K562 (cell line): Measurements from ENCODE around the gene ENOSF1. TPM values are rescaled to one million over a fixed set of nuclear protein-coding genes. Genes with fewer than 3 reads are reported as not detected.

Experiments
- ARID3A ChIP-seq: IDR thresholded peaks from 2 replicates; pipeline ENCODE4 v1.6.1; 2012; ENCODE audit warnings: low read depth, low read length, improper control_type of control experiment, borderline replicate concordance
- CTCFL ChIP-seq: IDR thresholded peaks from 2 replicates; pipeline ENCODE4 v1.6.1; 2011; ENCODE audit warnings: borderline replicate concordance, low read depth, mild to moderate bottlenecking, moderate library complexity, low read length; ENCODE audit not compliant: insufficient read depth, poor library complexity, severe bottlenecking
- DACH1 ChIP-seq: fragments of 450-650 bp; IDR thresholded peaks from 2 replicates; pipeline ENCODE4 v1.6.1; 2018; ENCODE audit not compliant: partially characterized antibody
- HMG20A ChIP-seq: fragments of 450-650 bp; formaldehyde crosslinking; conservative IDR thresholded peaks from 2 replicates; pipeline ENCODE4 v1.4.0; 2020; ENCODE audit warnings: mild to moderate bottlenecking, mixed read lengths
- HMG20B ChIP-seq: fragments of 250-450 bp; sonication (Bioruptor Pico); IDR thresholded peaks from 2 replicates; pipeline ENCODE4 v1.5.0; 2021; ENCODE audit warnings: mild to moderate bottlenecking
- IRF2 ChIP-seq: sonication (generic); formaldehyde crosslinking; IDR thresholded peaks from 2 replicates; pipeline ENCODE4 v1.8.1; 2022; ENCODE audit warnings: mild to moderate bottlenecking, missing genetic modification reagents
- KDM1A ChIP-seq, 2 experiments: fragments of 450-650 bp; IDR thresholded peaks; 2 replicates each; pipeline ENCODE4 v1.6.1; 2016; ENCODE audit warnings: mild to moderate bottlenecking in 2 of 2
- KDM5B ChIP-seq: fragments of 200-600 bp; sonication (generic); IDR thresholded peaks from 2 replicates; pipeline ENCODE4 v1.6.1; 2012; ENCODE audit warnings: low read depth, mild to moderate bottlenecking, moderate library complexity, low read length, control low read depth, inconsistent platforms; ENCODE audit not compliant: insufficient replicate concordance
- MITF ChIP-seq: IDR thresholded peaks from 2 replicates; pipeline ENCODE4 v1.6.1; 2014; ENCODE audit warnings: antibody characterized with exemption
- MYC ChIP-seq, 2 experiments: fragments of 250-450 bp in 1 of 2; sonication (Bioruptor Pico) in 1 of 2; IDR thresholded peaks; 2 replicates each; pipeline versions ENCODE4 v1.5.1 to v1.6.1; 2012 to 2021; ENCODE audit warnings: low read depth in 2 of 2, borderline replicate concordance in 1 of 2, improper control_type of control experiment in 1 of 2, low read length in 1 of 2, mild to moderate bottlenecking in 1 of 2, moderate library complexity in 1 of 2
- POLR2G ChIP-seq: fragments of 200-400 bp; formaldehyde crosslinking; IDR thresholded peaks from 2 replicates; pipeline ENCODE4 v1.6.1; 2017; ENCODE audit warnings: low read depth, mild to moderate bottlenecking, antibody characterized with exemption, low read length, moderate library complexity
- RBBP5 ChIP-seq: fragments of 200-600 bp; sonication (generic); IDR thresholded peaks from 2 replicates; pipeline ENCODE4 v1.6.1; 2012; ENCODE audit warnings: borderline replicate concordance, mild to moderate bottlenecking, low read length, control low read depth, inconsistent platforms; ENCODE audit not compliant: insufficient read depth, poor library complexity, severe bottlenecking
- SRSF1 ChIP-seq: fragments of 200-400 bp; formaldehyde crosslinking; IDR thresholded peaks from 2 replicates; pipeline ENCODE4 v1.6.1; 2017; ENCODE audit warnings: mild to moderate bottlenecking, low read depth, low read length, moderate library complexity
- TEAD2 ChIP-seq: fragments of 450-650 bp; IDR thresholded peaks from 2 replicates; pipeline ENCODE4 v1.6.1; 2016; ENCODE audit warnings: missing genetic modification characterization, control low read depth, missing compliant biosample characterization
- XRCC3 ChIP-seq: fragments of 450-650 bp; IDR thresholded peaks from 2 replicates; pipeline ENCODE4 v1.6.1; 2017; ENCODE audit warnings: mild to moderate bottlenecking, moderate library complexity
- ZFP36 ChIP-seq: fragments of 150-350 bp; IDR thresholded peaks from 2 replicates; pipeline ENCODE4 v1.6.1; 2018; ENCODE audit warnings: low read length, low read depth; ENCODE audit not compliant: partially characterized antibody
- ZFP91 ChIP-seq: sonication (generic); formaldehyde crosslinking; IDR thresholded peaks from 2 replicates; pipeline ENCODE4 v1.8.0; 2022; ENCODE audit warnings: mild to moderate bottlenecking, missing genetic modification reagents
- ZKSCAN3 ChIP-seq: fragments of 250-450 bp; sonication (Bioruptor Pico); IDR thresholded peaks from 2 replicates; pipeline ENCODE4 v1.4.0; 2020
- ZNF282 ChIP-seq: sonication (generic); formaldehyde crosslinking; IDR thresholded peaks from 2 replicates; pipeline ENCODE4 v1.8.1; 2023; ENCODE audit warnings: missing genetic modification reagents
- ZNF384 ChIP-seq: IDR thresholded peaks from 2 replicates; pipeline ENCODE4 v1.6.1; 2012; ENCODE audit warnings: low read depth, low read length, improper control_type of control experiment
- ZNF431 ChIP-seq: sonication (generic); formaldehyde crosslinking; IDR thresholded peaks from 2 replicates; pipeline ENCODE4 v1.8.0; 2022; ENCODE audit warnings: mild to moderate bottlenecking, missing genetic modification reagents
- polyA plus RNA-seq, 8 experiments: library from polyadenylated mRNA; depleted of rRNA in 4 of 8; stranded (reverse) in 5 of 8; unstranded in 3 of 8; fragments of >200 nt; fragmentation: Nextera tagmentation in 2 of 8; fragmentation: Illumina TruSeq in 1 of 8; extraction: Ambion mirVana in 2 of 8; extraction: Trizol in 1 of 8; gene quantifications; 2 replicates each; pipeline versions ENCODE4 v1.2.1 to v1.2.3, GENCODE V29; 2011 to 2014; ENCODE audit warnings: inconsistent platforms in 1 of 8, missing spikeins in 1 of 8
- total RNA-seq, 7 experiments: library from RNA; depleted of rRNA in 6 of 7; stranded (reverse); fragments of >200 nt in 6 of 7; fragmentation: Illumina TruSeq in 2 of 7; extraction: Trizol in 2 of 7; gene quantifications; 2 replicates each; pipeline versions ENCODE4 v1.2.1 to v1.2.3, GENCODE V29; 2011 to 2021; ENCODE audit warnings: low replicate concordance in 1 of 7

Gene ENOSF1
- total and polyA plus RNA-seq, 9 of the 15 experiments (the other 6 are each of a cell fraction or from before 2014, with no cell fraction given), result 15.5 to 66.4 (median 46.5) TPM

GRCh38 chr18:657311-658000 is 55.0 kb downstream of the ENOSF1 start, which contains the start of gene TYMS (continued):
- TF ChIP-seq KDM1A (IDR thresholded peaks at IDR 0.05) (no peak), MYC (IDR thresholded peaks at IDR 0.05; ENCODE audit: low read depth, low read length) (peak; percentile 78), MYC (CRISPR knock-in tag; IDR thresholded peaks at IDR 0.05; ENCODE audit: borderline replicate concordance, low read depth) (no peak), POLR2G (peak; percentile 96), ZNF431 (peak; percentile 15; the same call in 1 of the 2 replicates), RBBP5 (peak; percentile 99), MITF (no peak), TEAD2 (tag) (no peak), ARID3A (no peak), ZKSCAN3 (CRISPR knock-in tag) (no peak), ZFP36 (no peak), HMG20A (CRISPR knock-in tag) (no peak), XRCC3 (no peak), IRF2 (no peak), ZNF384 (peak; percentile 51), ZFP91 (0 out of 2 replicates have a peak, but pooled peaks have one; percentile 56), KDM5B (peak; percentile 85), CTCFL (peak; percentile 13), HMG20B (CRISPR knock-in tag) (no peak), DACH1 (peak; percentile 73), SRSF1 (0 out of 2 replicates have a peak, but pooled peaks have one; percentile 62), ZNF282 (CRISPR knock-in tag) (no peak)
